Loucy (cell line): ENCODE measurements around the gene EIF4E3.

Source experiments
- H2AFZ ChIP-seq: fragments of 200-600 bp; sonication (generic); 2 replicates; pipeline ENCODE4 v1.6.0; 2016; ENCODE audit warnings: antibody characterized with exemption, mild to moderate bottlenecking, low read length, moderate library complexity
- H3F3A ChIP-seq: fragments of 200-600 bp; 2 replicates; pipeline ENCODE4 v1.6.0; 2016; ENCODE audit warnings: antibody characterized with exemption, low read depth, mild to moderate bottlenecking
- H3K27me3 ChIP-seq: fragments of 200-600 bp; sonication (generic); 2 replicates; pipeline ENCODE4 v1.6.1; 2014; ENCODE audit warnings: low read length, mild to moderate bottlenecking; ENCODE audit not compliant: insufficient read depth, poor library complexity, severe bottlenecking
- H3K36me3 ChIP-seq: fragments of 200-600 bp; sonication (generic); 2 replicates; pipeline ENCODE4 v1.6.1; 2016; ENCODE audit warnings: low read length; ENCODE audit not compliant: insufficient read depth
- H3K4me1 ChIP-seq: fragments of 200-600 bp; sonication (generic); 2 replicates; pipeline ENCODE4 v1.5.1; 2014; ENCODE audit warnings: low read length, mild to moderate bottlenecking; ENCODE audit not compliant: insufficient read depth, poor library complexity, severe bottlenecking
- H3K4me2 ChIP-seq: fragments of 200-600 bp; sonication (generic); 2 replicates; pipeline ENCODE4 v1.6.0; 2014; ENCODE audit warnings: antibody characterized with exemption, low read length, low read depth, mild to moderate bottlenecking; ENCODE audit not compliant: poor library complexity, severe bottlenecking
- H3K4me3 ChIP-seq: fragments of 200-600 bp; sonication (generic); 2 replicates; pipeline ENCODE4 v1.5.1; 2014; ENCODE audit warnings: low read length, mild to moderate bottlenecking, mixed read lengths; ENCODE audit not compliant: poor library complexity, severe bottlenecking
- H3K79me2 ChIP-seq: fragments of 200-600 bp; sonication (generic); 2 replicates; pipeline ENCODE4 v1.6.1; 2014; ENCODE audit warnings: low read length; ENCODE audit not compliant: insufficient read depth
- H3K9ac ChIP-seq: fragments of 200-600 bp; sonication (generic); 2 replicates; pipeline ENCODE4 v1.6.0; 2014; ENCODE audit warnings: mild to moderate bottlenecking, low read depth, low read length, moderate library complexity; ENCODE audit not compliant: poor library complexity, severe bottlenecking
- H3K9me2 ChIP-seq: fragments of 200-600 bp; sonication (generic); replicated peaks from 2 replicates; pipeline ENCODE4 v1.6.1; 2016; ENCODE audit warnings: low read depth, low read length, mixed read lengths
- H3K9me3 ChIP-seq: fragments of 200-600 bp; sonication (generic); 2 replicates; pipeline ENCODE4 v1.6.1; 2014; ENCODE audit warnings: mild to moderate bottlenecking, antibody characterized with exemption, low read length, low read depth; ENCODE audit not compliant: insufficient read depth
- H4K20me1 ChIP-seq: fragments of 200-600 bp; sonication (generic); 2 replicates; pipeline ENCODE4 v1.6.0; 2014; ENCODE audit warnings: antibody characterized with exemption, low read length, mild to moderate bottlenecking; ENCODE audit not compliant: insufficient read depth, poor library complexity, severe bottlenecking
- CTCF ChIP-seq: fragments of 200-600 bp; sonication (generic); conservative IDR thresholded peaks from 2 replicates; pipeline ENCODE4 v1.5.1; 2014; ENCODE audit warnings: mild to moderate bottlenecking, antibody characterized with exemption, low read length
- EZH2phosphoT487 ChIP-seq: fragments of 200-600 bp; IDR thresholded peaks from 2 replicates; pipeline ENCODE4 v1.6.1; 2018; ENCODE audit warnings: antibody characterized with exemption, mild to moderate bottlenecking, moderate library complexity, borderline replicate concordance

The EIF4E3 gene

GRCh38 chr3:71758091-71758490, 32.9 kb upstream of the EIF4E3 start:
- Histone ChIP-seq H3K4me1 (no peaks in the 10 kb centered on the region), H2AFZ (no peak overlapping the region), H3K9ac (no peak overlapping the region), H3K4me2 (no peak overlapping the region), H3K79me2 (no peaks in the 10 kb centered on the region), H3K4me3 (no peak overlapping the region), H3F3A (no peaks in the 10 kb centered on the region), H3K9me2 (no peaks in the 10 kb centered on the region), H4K20me1 (no peaks in the 10 kb centered on the region), H3K9me3 (no peaks in the 10 kb centered on the region), H3K36me3 (no peaks in the 10 kb centered on the region), H3K27me3 (peaks cover 36% of the 10 kb centered on the region)
- TF ChIP-seq EZH2phosphoT487 (no peak), CTCF (no peak)

- H3K4me3 ChIP-seq, result no peak overlapping the region
- no peak overlapping the region for H3K9ac ChIP-seq
- H3F3A ChIP-seq, result no peaks in the 10 kb centered on the region
- H3K4me2 ChIP-seq, result no peak overlapping the region
- no peaks in the 10 kb centered on the region for H4K20me1 ChIP-seq
- H2AFZ ChIP-seq, result no peak overlapping the region
- H3K4me1 ChIP-seq, result no peaks in the 10 kb centered on the region
- peaks cover 16% of the 10 kb centered on the region for H3K27me3 ChIP-seq
- TF ChIP-seq EZH2phosphoT487 (no peak), CTCF (no peak)
- no peaks in the 10 kb centered on the region for H3K79me2 ChIP-seq
- H3K9me3 ChIP-seq, result no peaks in the 10 kb centered on the region
- no peaks in the 10 kb centered on the region for H3K36me3 ChIP-seq
- no peaks in the 10 kb centered on the region for H3K9me2 ChIP-seq
Observed at GRCh38 chr3:71754610-71755253, 29.5 kb upstream of the EIF4E3 start.

- no peak within 1 kb of the TSS for H3K9ac ChIP-seq
- H3K36me3 ChIP-seq, result no peaks in the 10 kb centered on the region
- peaks cover 8% of the 10 kb centered on the region for H3K27me3 ChIP-seq
- TF ChIP-seq EZH2phosphoT487 (no peak), CTCF (no peak)
- no peaks in the 10 kb centered on the region for H3K79me2 ChIP-seq
- H4K20me1 ChIP-seq, result no peaks in the 10 kb centered on the region
- H3K4me1 ChIP-seq, result no peaks in the 10 kb centered on the region
- no peaks in the 10 kb centered on the region for H3F3A ChIP-seq
- no peaks in the 10 kb centered on the region for H3K9me2 ChIP-seq
- H3K4me3 ChIP-seq, result no peak within 1 kb of the TSS
- H3K9me3 ChIP-seq, result no peaks in the 10 kb centered on the region
- H2AFZ ChIP-seq, result no peak within 1 kb of the TSS
- no peak within 1 kb of the TSS for H3K4me2 ChIP-seq
Observed at GRCh38 chr3:71753701-71754609, 28.8 kb upstream of the EIF4E3 start, which contains the start of gene GPR27. Gene GPR27 (plus strand): TSS chr3:71753855. CDS start chr3:71754050, 195 bp downstream.
